Measurements from ENCODE around the gene ANKRD11. TPM values are rescaled to one million over a fixed set of nuclear protein-coding genes. Genes with fewer than 3 reads are reported as not detected.

The ANKRD11 gene
- total RNA-seq, 1 experiment from 2014 or later = 266 TPM

DNA sequence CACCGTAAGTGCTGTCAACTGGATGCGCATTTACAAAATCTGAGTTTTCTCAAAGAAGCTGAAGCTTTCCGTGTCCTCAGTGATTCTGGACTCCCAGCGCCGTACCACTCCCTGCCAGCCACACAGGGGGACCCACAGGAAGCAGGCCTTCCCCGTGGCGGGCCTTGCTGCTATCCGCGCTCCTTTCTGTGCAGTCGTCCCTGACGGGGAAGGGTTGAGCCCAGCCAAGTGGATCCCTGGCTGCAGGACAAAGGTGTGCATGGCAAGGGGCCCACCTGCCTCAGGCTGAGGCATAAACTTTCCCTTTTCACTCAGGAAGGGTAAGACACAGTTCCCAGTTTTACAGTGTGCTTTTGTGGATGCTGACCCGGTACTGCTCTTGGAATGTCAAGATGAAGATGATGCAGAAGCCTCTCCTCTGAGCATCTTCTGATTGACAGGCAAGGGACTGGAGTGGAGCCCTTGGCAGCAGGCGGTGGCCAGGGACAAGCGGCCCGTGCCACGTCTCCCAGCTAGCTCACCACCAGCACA lies 93.0 kb downstream of the ANKRD11 start:
- Histone ChIP-seq H3K4me2 (ENCODE audit: low read length) (no peak overlapping the region), H3K27me3 (ENCODE audit: insufficient read depth, low read length) (no peaks in the 10 kb centered on the region), H3K27ac (ENCODE audit: low read depth, low read length) (no peak overlapping the region), H3K4me3 (replicated peaks in 1 of 2; ENCODE audit: low read depth in 1 of 2, low read length in 2 of 2) (no peak overlapping the region), H3K79me2 (ENCODE audit: insufficient read depth, low read length) (peaks cover 94% of the 10 kb centered on the region), H3K36me3 (ENCODE audit: control insufficient read depth in 1 of 2, insufficient read depth in 2 of 2, low read length in 2 of 2) (no peaks in the 10 kb centered on the region), H2AFZ (ENCODE audit: low read depth, low read length, poor library complexity, severe bottlenecking) (no peak overlapping the region), H3K9ac (ENCODE audit: low read length) (no peak overlapping the region), H4K20me1 (ENCODE audit: insufficient read depth) (peaks cover 42% of the 10 kb centered on the region; the same call in 1 of the 2 replicates), H3K9me2 (ENCODE audit: insufficient read depth) (no peaks in the 10 kb centered on the region), H3K9me3 (ENCODE audit: control insufficient read depth in 1 of 2, insufficient read depth in 1 of 2, low read depth in 1 of 2, low read length in 2 of 2) (no peaks in the 10 kb centered on the region), H3K4me1 (ENCODE audit: control insufficient read depth in 1 of 2, insufficient read depth in 2 of 2, low read length in 2 of 2) (no peaks in the 10 kb centered on the region; a peak in 1 of 4 replicates)
- no TSS peak for BruUV-seq (replicated peaks)
- TF ChIP-seq SRF (IDR thresholded peaks at IDR 0.05; ENCODE audit: low read depth) (no peak), RAD21 (IDR thresholded peaks at IDR 0.05; ENCODE audit: low read depth) (no peak), SP1 (IDR thresholded peaks at IDR 0.05; ENCODE audit: low read depth) (no peak), ELF1 (IDR thresholded peaks at IDR 0.05; ENCODE audit: borderline replicate concordance, low read depth) (no peak), FOSL1 (IDR thresholded peaks at IDR 0.05; ENCODE audit: low read depth) (no peak), YY1 (IDR thresholded peaks at IDR 0.05; ENCODE audit: extremely low read depth, insufficient replicate concordance, low read depth, low read length) (no peak), CEBPB (IDR thresholded peaks at IDR 0.05; ENCODE audit: low read depth) (no peak), POLR2AphosphoS5 (IDR thresholded peaks at IDR 0.05; ENCODE audit: low read depth, low read length) (no peak), SIN3A (IDR thresholded peaks at IDR 0.05; ENCODE audit: low read depth) (no peak), CBX3 (IDR thresholded peaks at IDR 0.05; ENCODE audit: low read depth) (no peak), ZNF274 (IDR thresholded peaks at IDR 0.05; ENCODE audit: low read depth, low read length) (no peak), JUND (IDR thresholded peaks at IDR 0.05) (no peak), ZFX (IDR thresholded peaks at IDR 0.05) (no peak), TCF7L2 (IDR thresholded peaks at IDR 0.05; ENCODE audit: borderline replicate concordance, extremely low read depth, insufficient read depth, insufficient read length) (no peak), EZH2 (IDR thresholded peaks at IDR 0.05) (no peak), EZH2phosphoT487 (IDR thresholded peaks at IDR 0.05; ENCODE audit: borderline replicate concordance) (no peak)
- TF ChIP-seq, protein P1, sequence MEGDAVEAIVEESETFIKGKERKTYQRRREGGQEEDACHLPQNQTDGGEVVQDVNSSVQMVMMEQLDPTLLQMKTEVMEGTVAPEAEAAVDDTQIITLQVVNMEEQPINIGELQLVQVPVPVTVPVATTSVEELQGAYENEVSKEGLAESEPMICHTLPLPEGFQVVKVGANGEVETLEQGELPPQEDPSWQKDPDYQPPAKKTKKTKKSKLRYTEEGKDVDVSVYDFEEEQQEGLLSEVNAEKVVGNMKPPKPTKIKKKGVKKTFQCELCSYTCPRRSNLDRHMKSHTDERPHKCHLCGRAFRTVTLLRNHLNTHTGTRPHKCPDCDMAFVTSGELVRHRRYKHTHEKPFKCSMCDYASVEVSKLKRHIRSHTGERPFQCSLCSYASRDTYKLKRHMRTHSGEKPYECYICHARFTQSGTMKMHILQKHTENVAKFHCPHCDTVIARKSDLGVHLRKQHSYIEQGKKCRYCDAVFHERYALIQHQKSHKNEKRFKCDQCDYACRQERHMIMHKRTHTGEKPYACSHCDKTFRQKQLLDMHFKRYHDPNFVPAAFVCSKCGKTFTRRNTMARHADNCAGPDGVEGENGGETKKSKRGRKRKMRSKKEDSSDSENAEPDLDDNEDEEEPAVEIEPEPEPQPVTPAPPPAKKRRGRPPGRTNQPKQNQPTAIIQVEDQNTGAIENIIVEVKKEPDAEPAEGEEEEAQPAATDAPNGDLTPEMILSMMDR (IDR thresholded peaks at IDR 0.05 in 2 of 3, conservative IDR thresholded peaks at IDR 0.05 in 1 of 3; ENCODE audit: borderline replicate concordance in 1 of 3, insufficient read depth in 1 of 3, low read depth in 2 of 3, low read length in 2 of 3) = no peak
- TF ChIP-seq, protein P2, sequence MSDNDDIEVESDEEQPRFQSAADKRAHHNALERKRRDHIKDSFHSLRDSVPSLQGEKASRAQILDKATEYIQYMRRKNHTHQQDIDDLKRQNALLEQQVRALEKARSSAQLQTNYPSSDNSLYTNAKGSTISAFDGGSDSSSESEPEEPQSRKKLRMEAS (IDR thresholded peaks at IDR 0.05) = no peak
- TF ChIP-seq, protein P3, sequence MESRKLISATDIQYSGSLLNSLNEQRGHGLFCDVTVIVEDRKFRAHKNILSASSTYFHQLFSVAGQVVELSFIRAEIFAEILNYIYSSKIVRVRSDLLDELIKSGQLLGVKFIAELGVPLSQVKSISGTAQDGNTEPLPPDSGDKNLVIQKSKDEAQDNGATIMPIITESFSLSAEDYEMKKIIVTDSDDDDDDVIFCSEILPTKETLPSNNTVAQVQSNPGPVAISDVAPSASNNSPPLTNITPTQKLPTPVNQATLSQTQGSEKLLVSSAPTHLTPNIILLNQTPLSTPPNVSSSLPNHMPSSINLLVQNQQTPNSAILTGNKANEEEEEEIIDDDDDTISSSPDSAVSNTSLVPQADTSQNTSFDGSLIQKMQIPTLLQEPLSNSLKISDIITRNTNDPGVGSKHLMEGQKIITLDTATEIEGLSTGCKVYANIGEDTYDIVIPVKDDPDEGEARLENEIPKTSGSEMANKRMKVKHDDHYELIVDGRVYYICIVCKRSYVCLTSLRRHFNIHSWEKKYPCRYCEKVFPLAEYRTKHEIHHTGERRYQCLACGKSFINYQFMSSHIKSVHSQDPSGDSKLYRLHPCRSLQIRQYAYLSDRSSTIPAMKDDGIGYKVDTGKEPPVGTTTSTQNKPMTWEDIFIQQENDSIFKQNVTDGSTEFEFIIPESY (IDR thresholded peaks at IDR 0.05; ENCODE audit: extremely low read depth, insufficient replicate concordance, low read length) = no peak
- TF ChIP-seq, protein P4, sequence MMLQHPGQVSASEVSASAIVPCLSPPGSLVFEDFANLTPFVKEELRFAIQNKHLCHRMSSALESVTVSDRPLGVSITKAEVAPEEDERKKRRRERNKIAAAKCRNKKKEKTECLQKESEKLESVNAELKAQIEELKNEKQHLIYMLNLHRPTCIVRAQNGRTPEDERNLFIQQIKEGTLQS (IDR thresholded peaks at IDR 0.05) = no peak
- ChIA-PET CTCF (no interaction called here), POLR2A (no interaction called here), RAD21 (ENCODE audit: low non-redundant PET in 1 of 2, low total read pairs in 2 of 2, uncharacterized antibody in 2 of 2, unreplicated experiment in 2 of 2) (no interaction called here)
- DNase-seq (ENCODE audit: low read depth, low spot score) (no peak), ATAC-seq (no peak)
- intact Hi-C loops (cut with micrococcal nuclease) = no loop called here

All from HCT116 (cell line).